K562 (cell line): Measurements from ENCODE around the gene PNPO. TPM values are rescaled to one million over a fixed set of nuclear protein-coding genes. Genes with fewer than 3 reads are reported as not detected.

Experiments used
- AFF4 ChIP-seq: sonication (generic); formaldehyde crosslinking; IDR thresholded peaks from 2 replicates; pipeline ENCODE4 v1.8.0; 2023; ENCODE audit warnings: mild to moderate bottlenecking, missing genetic modification reagents
- ASH1L ChIP-seq: fragments of 450-650 bp; IDR thresholded peaks from 2 replicates; pipeline ENCODE4 v1.6.1; 2018; ENCODE audit warnings: borderline replicate concordance, mild to moderate bottlenecking, low read depth; ENCODE audit not compliant: partially characterized antibody
- BDP1 ChIP-seq: IDR thresholded peaks from 3 replicates; pipeline ENCODE4 v1.6.1; 2011; ENCODE audit not compliant: insufficient read length, insufficient read depth
- CHCHD3 ChIP-seq: fragments of 250-450 bp; sonication (Bioruptor Pico); IDR thresholded peaks from 2 replicates; pipeline ENCODE4 v2.1.2; 2022; ENCODE audit warnings: mild to moderate bottlenecking
- EGR1 ChIP-seq: fragments of 450-650 bp; conservative IDR thresholded peaks from 2 replicates; pipeline ENCODE4 v1.6.1; 2017; ENCODE audit warnings: mild to moderate bottlenecking
- ELF1 ChIP-seq: fragments of 200-800 bp; sonication (Bioruptor generic); IDR thresholded peaks from 2 replicates; pipeline ENCODE4 v1.6.1; 2016; ENCODE audit warnings: missing genetic modification characterization, missing compliant biosample characterization
- EP400 ChIP-seq: fragments of 450-650 bp; IDR thresholded peaks from 2 replicates; pipeline ENCODE4 v1.6.1; 2017; ENCODE audit warnings: antibody characterized with exemption, mild to moderate bottlenecking, moderate library complexity
- ESRRB ChIP-seq: fragments of 250-450 bp; sonication (Bioruptor Pico); IDR thresholded peaks from 2 replicates; pipeline ENCODE4 v1.5.0; 2020; ENCODE audit warnings: mild to moderate bottlenecking, moderate library complexity, borderline replicate concordance
- HDAC6 ChIP-seq: IDR thresholded peaks from 2 replicates; pipeline ENCODE4 v1.6.1; 2012; ENCODE audit warnings: low read depth, mild to moderate bottlenecking, control low read depth, inconsistent platforms, low read length, moderate library complexity
- ILF3 ChIP-seq: fragments of 450-650 bp; IDR thresholded peaks from 2 replicates; pipeline ENCODE4 v1.6.1; 2018; ENCODE audit warnings: antibody characterized with exemption, mild to moderate bottlenecking, moderate library complexity, borderline replicate concordance
- JUND ChIP-seq, 2 experiments: IDR thresholded peaks; 2 replicates in 1 of 2; 3 replicates in 1 of 2; pipeline ENCODE4 v1.6.1; 2011; ENCODE audit warnings: borderline replicate concordance in 2 of 2, low read depth in 2 of 2, low read length in 2 of 2, improper control_type of control experiment in 1 of 2, missing biosample characterization in 1 of 2, missing genetic modification characterization in 1 of 2, missing genetic modification reagents in 1 of 2
- PRDM10 ChIP-seq: fragments of 450-650 bp; IDR thresholded peaks from 2 replicates; pipeline ENCODE4 v1.6.1; 2018; ENCODE audit not compliant: partially characterized antibody
- RAD51 ChIP-seq: fragments of 450-650 bp; IDR thresholded peaks from 2 replicates; pipeline ENCODE4 v1.7.1; 2016; ENCODE audit warnings: low read depth, mild to moderate bottlenecking, borderline replicate concordance
- RBM15 ChIP-seq: fragments of 200-400 bp; formaldehyde crosslinking; IDR thresholded peaks from 2 replicates; pipeline ENCODE4 v1.6.1; 2018; ENCODE audit warnings: mild to moderate bottlenecking, low read length, moderate library complexity; ENCODE audit not compliant: insufficient read depth
- SMAD3 ChIP-seq: fragments of 450-650 bp; formaldehyde crosslinking; conservative IDR thresholded peaks from 2 replicates; pipeline ENCODE4 v1.4.0; 2020; ENCODE audit warnings: mild to moderate bottlenecking
- SNRNP70 ChIP-seq: fragments of 200-400 bp; formaldehyde crosslinking; optimal IDR thresholded peaks from 2 replicates; pipeline ENCODE3; 2017; ENCODE audit warnings: low read depth, low read length
- TARDBP ChIP-seq: fragments of 450-650 bp; IDR thresholded peaks from 2 replicates; pipeline ENCODE4 v1.6.1; 2016
- ZBTB9 ChIP-seq: fragments of 450-650 bp; formaldehyde crosslinking; IDR thresholded peaks from 2 replicates; pipeline ENCODE4 v1.4.0; 2020; ENCODE audit warnings: mild to moderate bottlenecking, moderate library complexity
- ZNF583 ChIP-seq: fragments of 250-450 bp; sonication (Bioruptor Pico); IDR thresholded peaks from 2 replicates; pipeline ENCODE4 v1.4.0; 2020
- ZNF589 ChIP-seq: fragments of 200-800 bp; sonication (Bioruptor generic); IDR thresholded peaks from 2 replicates; pipeline ENCODE4 v1.6.1; 2016; ENCODE audit warnings: low read depth, missing genetic modification characterization, missing compliant biosample characterization
- ZNF79 ChIP-seq: fragments of 250-450 bp; sonication (Bioruptor Pico); IDR thresholded peaks from 2 replicates; pipeline ENCODE4 v1.4.0; 2020; ENCODE audit warnings: low read depth, mild to moderate bottlenecking, moderate library complexity
- polyA plus RNA-seq, 8 experiments: library from polyadenylated mRNA; depleted of rRNA in 4 of 8; stranded (reverse) in 5 of 8; unstranded in 3 of 8; fragments of >200 nt; fragmentation: Nextera tagmentation in 2 of 8; fragmentation: Illumina TruSeq in 1 of 8; extraction: Ambion mirVana in 2 of 8; extraction: Trizol in 1 of 8; gene quantifications; 2 replicates each; pipeline versions ENCODE4 v1.2.1 to v1.2.3, GENCODE V29; 2011 to 2014; ENCODE audit warnings: inconsistent platforms in 1 of 8, missing spikeins in 1 of 8
- total RNA-seq, 7 experiments: library from RNA; depleted of rRNA in 6 of 7; stranded (reverse); fragments of >200 nt in 6 of 7; fragmentation: Illumina TruSeq in 2 of 7; extraction: Trizol in 2 of 7; gene quantifications; 2 replicates each; pipeline versions ENCODE4 v1.2.1 to v1.2.3, GENCODE V29; 2011 to 2021; ENCODE audit warnings: low replicate concordance in 1 of 7

Gene PNPO
- total and polyA plus RNA-seq, 9 of the 15 experiments (the other 6 are each of a cell fraction or from before 2014, with no cell fraction given): 16.6 to 39.0 (median 27.4) TPM

GRCh38 chr17:47946929-47947397, 5.6 kb downstream of the PNPO start (continued):
- TF ChIP-seq SMAD3 (CRISPR knock-in tag) (no peak), ESRRB (CRISPR knock-in tag) (no peak), BDP1 (no peak), ELF1 (tag) (no peak), SNRNP70 (no peak), ILF3 (no peak), TARDBP (no peak), ZBTB9 (CRISPR knock-in tag) (no peak), ZNF589 (CRISPR knock-in tag) (no peak), RBM15 (no peak), RAD51 (peak; percentile 39; the same call in 1 of the 2 replicates), AFF4 (no peak), PRDM10 (no peak), EP400 (peak; percentile 37), CHCHD3 (no peak), ZNF79 (CRISPR knock-in tag) (no peak), ASH1L (no peak), JUND (IDR thresholded peaks at IDR 0.05; ENCODE audit: borderline replicate concordance, low read depth, low read length) (peak; percentile 88), JUND (tag; IDR thresholded peaks at IDR 0.05; ENCODE audit: borderline replicate concordance, low read depth, low read length) (peak; percentile 85; the same call in 2 of the 3 replicates), HDAC6 (no peak), EGR1 (no peak), ZNF583 (no peak)
